Daoy (cell line): ENCODE results near the gene DMAC2L. TPM values are rescaled to one million over a fixed set of nuclear protein-coding genes. Genes with fewer than 3 reads are reported as not detected.

Experiments
- DNase-seq: peaks from one replicate; pipeline ENCODE4 v3.0.0-alpha.2; 2015; ENCODE audit warnings: low read depth
- total RNA-seq: library from RNA; depleted of rRNA; stranded (reverse); fragments of >200 nt; shearing (Covaris generic); gene quantifications from 2 replicates; pipeline ENCODE4 v1.2.3, GENCODE V29; 2014

DMAC2L gene
- total RNA-seq, 1 experiment from 2014 or later, result 33.3 TPM

GRCh38 chr14:50321009-50321660 is 9.0 kb downstream of the DMAC2L start:
- peak; percentile 92 for DNase-seq

GRCh38 chr14:50331596-50331995 is 19.5 kb downstream of the DMAC2L start:
- DNase-seq, result no peak

GRCh38 chr14:50333014-50333509 is 20.9 kb downstream of the DMAC2L start:
- DNase-seq, result peak; percentile 79

GRCh38 chr14:50334211-50334610 is 22.1 kb downstream of the DMAC2L start:
- no peak for DNase-seq

GRCh38 chr14:50335389-50335788 is 23.3 kb downstream of the DMAC2L start:
- no peak for DNase-seq

- no peak for DNase-seq
These were observed 24.1 kb downstream of the DMAC2L start for GRCh38 chr14:50335989-50336824.

GRCh38 chr14:50338587-50338986 is 26.5 kb downstream of the DMAC2L start:
- DNase-seq, result no peak

GRCh38 chr14:50339178-50339804 is 27.2 kb downstream of the DMAC2L start:
- no peak for DNase-seq

- DNase-seq, result no peak
These were observed 27.9 kb downstream of the DMAC2L start for GRCh38 chr14:50340045-50340444.

- no peak for DNase-seq
These were observed 28.8 kb downstream of the DMAC2L start for GRCh38 chr14:50340963-50341362.

GRCh38 chr14:50342221-50343078 is 30.3 kb downstream of the DMAC2L start:
- peak; percentile 78 for DNase-seq

GRCh38 chr14:50343434-50343833 is 31.3 kb downstream of the DMAC2L start:
- no peak for DNase-seq

GRCh38 chr14:50344116-50344775 is 32.1 kb downstream of the DMAC2L start:
- peak; percentile 75 for DNase-seq

- DNase-seq, result no peak
These were observed 32.9 kb downstream of the DMAC2L start for GRCh38 chr14:50344876-50345563.

- DNase-seq, result no peak
These were observed 33.8 kb downstream of the DMAC2L start for GRCh38 chr14:50345846-50346422.

GRCh38 chr14:50347521-50347920 is 35.4 kb downstream of the DMAC2L start:
- peak; percentile 30 for DNase-seq

- DNase-seq, result no peak
These were observed 36.8 kb downstream of the DMAC2L start for GRCh38 chr14:50348933-50349332.

- DNase-seq, result no peak
These were observed 38.9 kb downstream of the DMAC2L start for GRCh38 chr14:50350975-50351374.

GRCh38 chr14:50352584-50352983 is 40.5 kb downstream of the DMAC2L start:
- no peak for DNase-seq

GRCh38 chr14:50353126-50353525 is 41.0 kb downstream of the DMAC2L start:
- no peak for DNase-seq
